ENCODE results near the gene DCUN1D1. TPM values are rescaled to one million over a fixed set of nuclear protein-coding genes. Genes with fewer than 3 reads are reported as not detected.

DCUN1D1 gene
- total RNA-seq, result 59.8 and 64.8 TPM in 2 replicates

DNA sequence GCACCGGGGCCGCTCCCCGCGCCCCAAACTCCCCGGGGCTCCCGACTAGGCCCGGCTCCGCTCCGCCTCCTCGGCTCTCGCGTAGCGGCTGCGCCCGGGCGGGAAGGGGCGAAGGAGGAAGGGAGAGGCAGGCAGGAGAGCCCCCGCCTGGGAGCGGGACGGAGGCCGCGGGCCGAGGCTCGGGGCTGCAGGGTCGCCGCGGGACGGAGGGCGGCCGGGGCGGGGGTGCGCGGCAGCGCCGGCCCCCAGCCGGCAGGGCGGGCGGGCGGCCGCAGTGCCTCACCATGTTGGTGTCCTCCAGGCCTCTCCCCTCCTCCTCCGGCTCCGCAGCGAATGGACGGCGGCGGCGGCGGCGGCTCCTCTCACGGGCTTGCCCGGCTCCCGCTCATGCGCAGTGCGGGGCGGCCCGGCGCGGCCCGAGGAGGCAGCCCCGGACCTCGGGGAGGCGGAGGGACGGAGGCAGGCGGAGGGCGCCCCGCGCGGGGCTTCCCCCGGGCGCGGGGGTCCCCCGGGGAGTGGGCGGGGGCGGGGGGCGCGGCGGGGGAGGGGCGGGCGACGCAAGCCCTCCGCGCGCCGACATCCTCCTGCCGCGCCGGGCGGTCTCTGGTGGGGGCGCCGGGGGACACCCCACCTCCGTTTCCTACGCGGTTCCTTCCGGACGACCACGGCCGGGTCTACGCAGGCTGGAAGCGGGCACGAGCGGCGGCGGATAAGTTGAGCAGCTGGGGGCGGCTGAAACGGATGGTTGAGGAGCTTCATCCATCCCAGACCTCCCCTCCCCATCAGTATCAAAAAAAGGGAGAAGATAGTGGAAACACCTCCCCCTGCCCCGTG, at the start of gene DCUN1D1:
TSS of gene DCUN1D1 (minus strand) at position 335 of the 834 bp plus-strand sequence. CDS start at position 286, 49 bp downstream.
- intact Hi-C loops (cut with micrococcal nuclease), result no loop called here
- no peaks in the 10 kb centered on the region for H3K9me3 Mint-ChIP-seq
- DNase-seq (ENCODE audit: low spot score), result peak; percentile 84
- H3K27ac Mint-ChIP-seq, result peak within 1 kb of the TSS; percentile 83
- H3K27me3 Mint-ChIP-seq (ENCODE audit: low read depth), result no peaks in the 10 kb centered on the region
- H3K4me3 Mint-ChIP-seq (ENCODE audit: low read depth), result peak within 1 kb of the TSS; percentile 95
- H3K4me1 Mint-ChIP-seq (ENCODE audit: low read depth), result peaks cover 32% of the 10 kb centered on the region
- peaks cover 5% of the 10 kb centered on the region for H3K36me3 Mint-ChIP-seq (ENCODE audit: low read depth)

- H3K27me3 Mint-ChIP-seq (ENCODE audit: low read depth), result no peaks in the 10 kb centered on the region
- H3K36me3 Mint-ChIP-seq (ENCODE audit: low read depth), result peaks cover 47% of the 10 kb centered on the region
- H3K4me3 Mint-ChIP-seq (ENCODE audit: low read depth), result no peak overlapping the region
- no peaks in the 10 kb centered on the region for H3K4me1 Mint-ChIP-seq (ENCODE audit: low read depth)
- intact Hi-C loops (cut with micrococcal nuclease), result no loop called here
- DNase-seq (ENCODE audit: low spot score), result no peak
- H3K9me3 Mint-ChIP-seq, result no peaks in the 10 kb centered on the region
- no peak overlapping the region for H3K27ac Mint-ChIP-seq
These were observed 48.1 kb upstream of the DCUN1D1 start for GRCh38 chr3:183028416-183028815.

DNA sequence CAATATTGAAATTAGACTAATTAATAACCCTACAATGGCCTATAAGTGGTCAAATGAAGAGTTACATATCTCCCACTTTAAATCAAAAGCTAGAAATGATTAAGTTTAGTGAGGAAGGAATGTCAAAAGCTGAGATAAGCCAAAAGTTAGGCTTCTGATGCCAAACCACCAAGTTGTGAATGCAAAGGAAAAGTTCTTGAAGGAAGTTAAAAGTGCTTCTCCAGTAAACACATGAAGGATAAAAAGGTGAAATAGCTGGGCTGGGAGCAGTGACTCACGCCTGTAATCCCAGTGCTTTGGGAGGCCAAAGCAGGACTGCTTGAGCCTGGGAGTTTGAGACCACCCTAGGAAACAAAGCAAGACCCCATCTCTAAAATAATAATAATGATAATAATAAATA, 46.9 kb upstream of the DCUN1D1 start:
- no peaks in the 10 kb centered on the region for H3K27me3 Mint-ChIP-seq (ENCODE audit: low read depth)
- intact Hi-C loops (cut with micrococcal nuclease), result no loop called here
- H3K4me3 Mint-ChIP-seq (ENCODE audit: low read depth), result no peak overlapping the region
- DNase-seq (ENCODE audit: low spot score), result no peak
- no peaks in the 10 kb centered on the region for H3K9me3 Mint-ChIP-seq
- peaks cover 41% of the 10 kb centered on the region for H3K36me3 Mint-ChIP-seq (ENCODE audit: low read depth)
- H3K4me1 Mint-ChIP-seq (ENCODE audit: low read depth), result no peaks in the 10 kb centered on the region
- no peak overlapping the region for H3K27ac Mint-ChIP-seq

DNA sequence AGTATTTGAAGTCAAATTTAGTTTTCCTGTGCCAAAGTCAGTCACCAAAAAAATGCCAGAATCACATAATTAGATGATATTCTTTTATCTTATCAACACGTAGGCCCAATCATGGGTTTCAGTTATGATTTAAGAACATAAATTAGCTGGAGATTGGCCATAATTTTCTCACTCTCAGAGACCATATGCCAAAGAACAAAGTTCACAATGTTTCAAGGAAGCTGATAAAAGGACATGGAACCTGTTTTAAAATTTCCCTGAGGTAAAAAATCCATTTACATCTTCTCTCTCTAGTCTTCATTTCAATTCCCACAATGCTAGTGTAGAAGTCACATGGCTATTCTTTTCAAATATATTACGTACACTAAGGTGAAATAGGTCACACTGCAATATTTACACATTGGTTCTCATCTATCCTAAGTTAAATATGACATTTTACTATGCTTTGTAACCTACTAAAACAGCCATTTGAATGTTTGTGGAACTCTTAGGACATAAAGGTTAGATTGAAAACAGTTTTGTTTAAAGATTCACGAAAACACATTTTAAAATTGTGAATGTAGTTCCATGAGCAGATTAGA, 42.7 kb upstream of the DCUN1D1 start:
- no peaks in the 10 kb centered on the region for H3K9me3 Mint-ChIP-seq
- no peaks in the 10 kb centered on the region for H3K27me3 Mint-ChIP-seq (ENCODE audit: low read depth)
- H3K36me3 Mint-ChIP-seq (ENCODE audit: low read depth), result peaks cover 39% of the 10 kb centered on the region
- H3K27ac Mint-ChIP-seq, result no peak overlapping the region
- intact Hi-C loops (cut with micrococcal nuclease), result no loop called here
- H3K4me3 Mint-ChIP-seq (ENCODE audit: low read depth), result no peak overlapping the region
- no peak for DNase-seq (ENCODE audit: low spot score)
- H3K4me1 Mint-ChIP-seq (ENCODE audit: low read depth), result no peaks in the 10 kb centered on the region

DNA sequence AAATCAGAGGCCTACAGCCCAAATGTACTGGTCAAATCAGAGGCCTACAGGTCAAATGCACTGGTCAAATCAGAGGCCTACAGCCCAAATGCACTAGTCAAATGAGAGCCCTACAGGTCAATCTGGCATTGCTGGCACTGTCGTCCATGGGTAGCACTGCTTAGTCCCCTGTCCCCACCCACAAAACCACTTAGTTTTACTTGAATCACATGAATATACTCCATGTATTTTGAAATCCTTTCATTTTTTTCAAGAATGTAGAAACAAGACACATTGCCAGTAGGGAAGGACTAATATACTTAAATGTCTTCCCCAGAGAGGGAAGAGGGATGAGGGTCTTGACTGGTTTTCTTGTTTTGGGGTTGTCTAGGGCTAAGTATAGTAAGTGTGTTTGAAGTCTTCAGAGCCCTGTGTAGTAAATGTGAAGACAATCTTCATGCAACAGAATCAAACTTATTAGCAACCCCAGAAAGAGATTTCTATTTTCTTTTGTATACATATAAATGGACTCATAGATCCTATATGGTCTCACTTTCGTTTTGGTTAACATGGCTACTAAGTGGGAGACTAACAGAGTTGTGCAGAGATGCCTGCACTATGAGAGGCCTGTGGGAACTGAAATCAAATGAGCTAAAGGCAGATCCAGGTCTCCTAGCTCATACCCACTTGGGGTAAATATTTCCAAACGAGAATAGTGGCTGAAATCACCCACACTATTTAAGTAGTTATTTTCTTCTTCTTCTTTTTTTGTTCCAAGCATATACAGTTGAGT, 38.3 kb upstream of the DCUN1D1 start:
- no peak for DNase-seq (ENCODE audit: low spot score)
- intact Hi-C loops (cut with micrococcal nuclease), result no loop called here
- Mint-ChIP-seq H3K27me3 (ENCODE audit: low read depth) (no peaks in the 10 kb centered on the region), H3K27ac (no peak overlapping the region), H3K9me3 (no peaks in the 10 kb centered on the region), H3K4me1 (ENCODE audit: low read depth) (no peaks in the 10 kb centered on the region), H3K36me3 (ENCODE audit: low read depth) (peaks cover 40% of the 10 kb centered on the region), H3K4me3 (ENCODE audit: low read depth) (no peak overlapping the region)

GRCh38 chr3:183015185-183015584, 34.8 kb upstream of the DCUN1D1 start:
- no peaks in the 10 kb centered on the region for H3K4me1 Mint-ChIP-seq (ENCODE audit: low read depth)
- H3K36me3 Mint-ChIP-seq (ENCODE audit: low read depth), result peaks cover 28% of the 10 kb centered on the region
- no peak overlapping the region for H3K4me3 Mint-ChIP-seq (ENCODE audit: low read depth)
- no peaks in the 10 kb centered on the region for H3K9me3 Mint-ChIP-seq
- intact Hi-C loops (cut with micrococcal nuclease), result no loop called here
- no peak overlapping the region for H3K27ac Mint-ChIP-seq
- H3K27me3 Mint-ChIP-seq (ENCODE audit: low read depth), result no peaks in the 10 kb centered on the region
- DNase-seq (ENCODE audit: low spot score), result no peak

DNA sequence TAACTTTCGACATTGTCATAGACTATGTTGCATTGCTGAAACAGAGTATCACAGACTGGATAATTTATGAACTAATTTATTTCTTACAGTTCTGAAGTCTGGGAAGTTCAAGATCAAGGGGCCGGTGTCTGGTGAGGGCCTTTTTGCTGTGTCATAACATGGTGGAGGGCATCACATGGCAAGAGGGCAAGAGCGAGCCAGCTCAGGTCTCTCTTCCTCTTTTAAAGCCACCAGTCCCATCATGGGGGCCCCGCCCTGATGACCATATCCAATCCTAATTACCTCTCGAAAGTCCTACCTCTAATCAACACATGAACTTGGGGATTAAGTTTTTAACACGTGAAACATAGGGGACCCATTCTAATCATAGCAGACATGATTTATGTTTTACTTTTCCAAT, 33.5 kb upstream of the DCUN1D1 start:
- no peaks in the 10 kb centered on the region for H3K27me3 Mint-ChIP-seq (ENCODE audit: low read depth)
- H3K36me3 Mint-ChIP-seq (ENCODE audit: low read depth), result peaks cover 18% of the 10 kb centered on the region
- DNase-seq (ENCODE audit: low spot score), result no peak
- no peaks in the 10 kb centered on the region for H3K4me1 Mint-ChIP-seq (ENCODE audit: low read depth)
- no peaks in the 10 kb centered on the region for H3K9me3 Mint-ChIP-seq
- H3K27ac Mint-ChIP-seq, result no peak overlapping the region
- no peak overlapping the region for H3K4me3 Mint-ChIP-seq (ENCODE audit: low read depth)
- intact Hi-C loops (cut with micrococcal nuclease), result no loop called here

- no peak for DNase-seq (ENCODE audit: low spot score)
- H3K36me3 Mint-ChIP-seq (ENCODE audit: low read depth), result peaks cover 14% of the 10 kb centered on the region
- no peaks in the 10 kb centered on the region for H3K4me1 Mint-ChIP-seq (ENCODE audit: low read depth)
- intact Hi-C loops (cut with micrococcal nuclease), result no loop called here
- no peaks in the 10 kb centered on the region for H3K9me3 Mint-ChIP-seq
- H3K27me3 Mint-ChIP-seq (ENCODE audit: low read depth), result no peaks in the 10 kb centered on the region
- H3K27ac Mint-ChIP-seq, result no peak overlapping the region
- H3K4me3 Mint-ChIP-seq (ENCODE audit: low read depth), result no peak overlapping the region
These were observed 32.7 kb upstream of the DCUN1D1 start for GRCh38 chr3:183013074-183013473.

DNA sequence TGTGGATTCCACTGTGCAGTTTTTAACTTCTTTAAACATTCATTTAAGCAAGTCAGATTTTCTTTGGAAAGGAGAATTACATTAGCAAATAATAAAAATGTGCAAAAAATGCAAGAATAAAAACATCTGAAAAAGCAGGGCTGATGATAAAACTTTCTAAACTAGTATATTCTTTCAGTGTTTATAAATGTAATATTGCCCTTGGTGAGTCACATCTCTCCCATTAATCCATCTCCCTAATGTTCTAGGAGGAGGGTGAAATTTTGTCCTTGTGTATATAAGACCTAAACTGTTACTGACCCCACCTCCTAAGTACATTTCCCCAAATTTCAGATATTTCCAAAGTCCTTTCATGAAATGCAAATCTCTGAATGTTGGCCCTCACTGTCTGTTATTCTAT, 28.5 kb upstream of the DCUN1D1 start:
- Mint-ChIP-seq H3K27me3 (ENCODE audit: low read depth) (no peaks in the 10 kb centered on the region), H3K9me3 (no peaks in the 10 kb centered on the region), H3K4me3 (ENCODE audit: low read depth) (no peak overlapping the region), H3K4me1 (ENCODE audit: low read depth) (no peaks in the 10 kb centered on the region), H3K36me3 (ENCODE audit: low read depth) (no peaks in the 10 kb centered on the region), H3K27ac (no peak overlapping the region)
- intact Hi-C loops (cut with micrococcal nuclease), result no loop called here
- no peak for DNase-seq (ENCODE audit: low spot score)

GRCh38 chr3:183008303-183008702, 28.0 kb upstream of the DCUN1D1 start:
- no peaks in the 10 kb centered on the region for H3K36me3 Mint-ChIP-seq (ENCODE audit: low read depth)
- intact Hi-C loops (cut with micrococcal nuclease), result no loop called here
- no peak overlapping the region for H3K4me3 Mint-ChIP-seq (ENCODE audit: low read depth)
- H3K27ac Mint-ChIP-seq, result no peak overlapping the region
- H3K9me3 Mint-ChIP-seq, result no peaks in the 10 kb centered on the region
- no peaks in the 10 kb centered on the region for H3K27me3 Mint-ChIP-seq (ENCODE audit: low read depth)
- no peaks in the 10 kb centered on the region for H3K4me1 Mint-ChIP-seq (ENCODE audit: low read depth)
- DNase-seq (ENCODE audit: low spot score), result no peak

DNA sequence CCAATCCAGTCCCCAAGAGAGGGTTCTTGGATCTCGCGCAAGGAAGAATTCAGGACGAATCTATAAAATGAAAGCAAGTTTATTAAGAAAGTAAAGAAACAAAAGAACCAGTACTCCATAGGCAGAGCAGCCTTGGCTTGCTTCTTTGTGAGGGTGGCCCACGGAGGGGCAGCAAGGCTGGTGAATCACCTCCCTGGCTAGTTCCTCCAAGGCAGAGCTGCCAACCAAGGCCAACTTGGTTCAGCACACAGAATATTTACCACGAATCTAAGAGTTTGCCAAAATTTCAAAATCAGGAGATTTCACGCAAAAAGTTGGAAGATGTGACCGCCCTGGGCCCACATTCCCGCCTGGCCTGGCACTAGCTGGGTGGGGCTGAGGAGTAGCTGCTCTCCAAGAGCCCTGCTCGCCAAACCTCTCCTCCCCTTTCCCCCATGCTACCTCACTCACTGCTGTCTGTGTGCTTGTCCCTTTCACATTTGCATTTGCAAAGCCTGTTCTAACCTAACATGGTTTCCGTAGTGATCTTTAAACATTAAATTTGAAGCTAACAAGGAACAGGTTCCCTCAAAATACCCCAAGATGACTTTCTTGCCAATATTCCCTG, 26.2 kb upstream of the DCUN1D1 start:
- Mint-ChIP-seq H3K4me1 (ENCODE audit: low read depth) (no peaks in the 10 kb centered on the region), H3K27me3 (ENCODE audit: low read depth) (no peaks in the 10 kb centered on the region), H3K27ac (no peak overlapping the region), H3K4me3 (ENCODE audit: low read depth) (no peak overlapping the region), H3K9me3 (no peaks in the 10 kb centered on the region), H3K36me3 (ENCODE audit: low read depth) (no peaks in the 10 kb centered on the region)
- no peak for DNase-seq (ENCODE audit: low spot score)
- intact Hi-C loops (cut with micrococcal nuclease), result no loop called here

DNA sequence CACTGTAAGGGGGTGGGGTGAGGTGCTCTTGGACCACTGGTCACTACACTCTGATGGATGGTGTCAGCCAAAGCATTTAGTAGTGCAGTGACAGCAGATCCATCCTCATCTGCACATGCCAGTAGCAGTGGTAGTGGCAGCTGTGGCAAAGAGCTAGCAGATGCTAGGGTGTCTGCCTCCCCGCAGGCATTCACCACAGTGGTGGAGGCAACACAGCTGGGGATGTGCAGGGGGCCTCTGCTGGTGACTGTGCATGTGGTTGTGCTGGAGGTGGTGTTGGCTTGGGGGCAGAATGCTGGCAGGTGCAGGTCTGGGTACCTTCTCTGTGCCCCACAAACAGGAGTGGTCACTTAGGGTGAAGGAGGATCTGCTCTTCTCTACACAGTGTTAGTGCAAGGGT, 19.4 kb upstream of the DCUN1D1 start:
- no peak overlapping the region for H3K4me3 Mint-ChIP-seq (ENCODE audit: low read depth)
- no peaks in the 10 kb centered on the region for H3K4me1 Mint-ChIP-seq (ENCODE audit: low read depth)
- no peak overlapping the region for H3K27ac Mint-ChIP-seq
- no peak for DNase-seq (ENCODE audit: low spot score)
- H3K9me3 Mint-ChIP-seq, result no peaks in the 10 kb centered on the region
- peaks cover 16% of the 10 kb centered on the region for H3K27me3 Mint-ChIP-seq (ENCODE audit: low read depth)
- intact Hi-C loops (cut with micrococcal nuclease), result no loop called here
- H3K36me3 Mint-ChIP-seq (ENCODE audit: low read depth), result no peaks in the 10 kb centered on the region

All from activated T-helper 2 cell treated with anti-CD3 and anti-CD28 coated beads, Interferon-gamma antibody, Interleukin-2, Interleukin-4, amounts not matched to agents 10 μg/mL and 5 μg/mL and 100 μg/mL, durations not matched to agents 14 hours and 24 hours and 36 hours (primary cell).